ENCODE results near the gene NACAD.

DNA sequence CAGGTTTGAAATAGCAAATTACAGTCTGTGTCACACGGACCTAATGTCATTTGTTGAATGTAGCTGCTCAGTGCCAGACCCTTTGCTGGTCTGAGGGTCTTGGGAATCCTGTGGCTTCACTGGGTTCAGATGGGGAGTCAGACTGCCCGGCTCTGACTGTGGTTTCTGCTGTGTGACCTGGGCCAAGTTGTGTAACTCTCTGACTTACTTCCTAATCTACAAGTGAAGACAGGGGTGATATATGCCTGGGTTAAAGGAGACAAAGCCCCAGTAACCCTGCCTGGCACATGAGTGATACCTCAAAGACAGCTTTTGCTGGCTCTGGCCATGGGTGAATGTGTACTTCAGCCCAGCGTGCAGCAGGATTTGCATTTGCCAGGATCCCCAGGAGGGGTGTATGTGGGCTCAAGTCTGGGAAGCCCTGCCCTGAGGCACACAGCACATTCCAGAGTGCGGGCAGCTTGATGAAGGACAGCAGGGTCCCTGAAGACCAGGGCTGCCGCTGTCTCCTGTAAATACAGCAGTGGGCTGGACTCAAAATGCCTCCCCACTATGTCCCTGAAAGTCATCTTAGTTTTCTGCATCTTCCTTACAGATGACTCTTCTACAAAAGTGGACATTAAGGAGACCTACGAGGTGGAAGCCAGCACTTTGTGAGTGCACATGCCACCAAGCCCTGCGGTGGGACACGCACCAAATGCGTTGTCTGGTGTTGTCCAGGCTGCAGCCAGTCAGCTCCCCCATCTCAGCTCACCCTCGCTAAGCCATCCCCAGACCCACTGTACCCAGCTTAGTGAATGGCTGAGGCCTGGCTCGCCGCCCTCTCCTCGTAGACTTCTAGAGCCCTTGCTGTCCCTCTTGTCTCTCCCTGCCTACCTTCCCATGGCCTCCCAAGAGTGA, 16.4 kb downstream of the NACAD start:
- no peak for TF ChIP-seq USF2 (IDR thresholded peaks at IDR 0.05; ENCODE audit: low read depth, low read length)
- TF ChIP-seq CTCF (conservative IDR thresholded peaks at IDR 0.05; ENCODE audit: low read depth, low read length) = no peak
- no peak for TF ChIP-seq POLR2A (IDR thresholded peaks at IDR 0.05; ENCODE audit: low read depth, low read length)
- TF ChIP-seq ELK1 (IDR thresholded peaks at IDR 0.05; ENCODE audit: borderline replicate concordance, low read depth, low read length) = no peak
- TF ChIP-seq RFX5 (IDR thresholded peaks at IDR 0.05; ENCODE audit: low read depth, low read length) = no peak
- no peak for TF ChIP-seq BHLHE40 (IDR thresholded peaks at IDR 0.05; ENCODE audit: low read depth, low read length)
- no peak for TF ChIP-seq NFE2L2 (IDR thresholded peaks at IDR 0.05; ENCODE audit: low read depth, low read length)
- TF ChIP-seq MAFK (IDR thresholded peaks at IDR 0.05; ENCODE audit: low read depth, low read length) = no peak
- TF ChIP-seq MXI1 (IDR thresholded peaks at IDR 0.05; ENCODE audit: borderline replicate concordance, low read depth, low read length) = no peak
- TF ChIP-seq RAD21 (IDR thresholded peaks at IDR 0.05; ENCODE audit: low read length) = no peak
- TF ChIP-seq RCOR1 (IDR thresholded peaks at IDR 0.05; ENCODE audit: insufficient replicate concordance, low read length) = no peak
